GM23248 (cell line): ENCODE results near the gene LVRN. TPM values are rescaled to one million over a fixed set of nuclear protein-coding genes. Genes with fewer than 3 reads are reported as not detected.

ENCODE experiments used
- DNase-seq: peaks from one replicate; pipeline ENCODE4 v3.0.0-alpha.2; 2015
- H2AFZ ChIP-seq: fragments of 200-600 bp; sonication (generic); 2 replicates; pipeline ENCODE4 v1.6.1; 2016; ENCODE audit warnings: antibody characterized with exemption
- H3F3A ChIP-seq: fragments of 200-600 bp; sonication (generic); 2 replicates; pipeline ENCODE4 v1.6.1; 2016; ENCODE audit warnings: mild to moderate bottlenecking, antibody characterized with exemption, mixed run types; ENCODE audit not compliant: insufficient read depth
- H3K27ac ChIP-seq: fragments of 200-600 bp; sonication (generic); 2 replicates; pipeline ENCODE4 v1.5.1; 2016; ENCODE audit warnings: mild to moderate bottlenecking
- H3K27me3 ChIP-seq: fragments of 200-600 bp; sonication (generic); replicated peaks from 2 replicates; pipeline ENCODE4 v1.6.1; 2016; ENCODE audit warnings: mild to moderate bottlenecking; ENCODE audit not compliant: insufficient read depth
- H3K36me3 ChIP-seq: fragments of 200-600 bp; sonication (generic); 2 replicates; pipeline ENCODE4 v1.6.1; 2016; ENCODE audit warnings: low read depth, mild to moderate bottlenecking
- H3K4me1 ChIP-seq: fragments of 200-600 bp; sonication (generic); 2 replicates; pipeline ENCODE4 v1.6.1; 2016; ENCODE audit warnings: mild to moderate bottlenecking; ENCODE audit not compliant: insufficient read depth
- H3K4me2 ChIP-seq: fragments of 200-600 bp; sonication (generic); one replicate; pipeline ENCODE4 v1.6.1; 2016; ENCODE audit warnings: mild to moderate bottlenecking; ENCODE audit not compliant: unreplicated experiment
- H3K4me3 ChIP-seq: fragments of 200-600 bp; sonication (generic); 2 replicates; pipeline ENCODE4 v1.5.1; 2016; ENCODE audit warnings: mild to moderate bottlenecking
- H3K79me2 ChIP-seq: fragments of 200-600 bp; sonication (generic); 2 replicates; pipeline ENCODE4 v1.6.1; 2016; ENCODE audit warnings: mild to moderate bottlenecking; ENCODE audit not compliant: insufficient read depth
- H3K9ac ChIP-seq: fragments of 200-600 bp; sonication (generic); 2 replicates; pipeline ENCODE4 v1.6.1; 2016; ENCODE audit warnings: mild to moderate bottlenecking
- H3K9me2 ChIP-seq: fragments of 200-600 bp; sonication (generic); 2 replicates; pipeline ENCODE4 v1.6.1; 2016; ENCODE audit warnings: mixed run types, mild to moderate bottlenecking, moderate library complexity; ENCODE audit not compliant: insufficient read depth
- H3K9me3 ChIP-seq: fragments of 200-600 bp; sonication (generic); one replicate; pipeline ENCODE4 v1.6.1; 2017; ENCODE audit warnings: low read depth
- H4K20me1 ChIP-seq: fragments of 200-600 bp; sonication (generic); 2 replicates; pipeline ENCODE4 v1.6.0; 2016; ENCODE audit not compliant: insufficient read depth
- EZH2 ChIP-seq: fragments of 200-600 bp; sonication (generic); IDR thresholded peaks from 2 replicates; pipeline ENCODE4 v1.6.1; 2018; ENCODE audit warnings: antibody characterized with exemption, mild to moderate bottlenecking; ENCODE audit not compliant: insufficient read depth, poor library complexity, severe bottlenecking
- EZH2phosphoT487 ChIP-seq: fragments of 200-600 bp; sonication (generic); IDR thresholded peaks from 2 replicates; pipeline ENCODE4 v1.6.1; 2018; ENCODE audit warnings: antibody characterized with exemption, moderate library complexity, mild to moderate bottlenecking, low read depth; ENCODE audit not compliant: insufficient read depth
- WGBS, 2 experiments: methylation state at CpG; one replicate each; pipeline ENCODE4 v1.1.6; 2015 to 2017; ENCODE audit warnings: low lambda C conversion rate in 2 of 2, low coverage in 1 of 2; ENCODE audit errors: missing lambda C conversion rate in 2 of 2; 5-methylcytosine and 5-hydroxymethylcytosine counted together
- in situ Hi-C: fragments of 300-500 bp; cut with MboI; formaldehyde crosslinking; loops from 2 replicates; pipeline ENCODE4 v1.15.0; 2020
- polyA plus RNA-seq: library from polyadenylated mRNA; unstranded; fragments of >200 nt; fragmentation: Nextera tagmentation; extraction: Ambion mirVana; gene quantifications from 2 replicates; pipeline ENCODE4 v1.2.1, GENCODE V29; 2016
- total RNA-seq: library from RNA; depleted of rRNA; stranded (reverse); fragments of >200 nt; shearing (Covaris generic); gene quantifications from 2 replicates; pipeline ENCODE4 v1.2.3, GENCODE V29; 2014

The LVRN gene
- total and polyA plus RNA-seq, 2 experiments from 2014 or later, result 0.18 to 0.32 TPM

- H4K20me1 ChIP-seq, result no peaks in the 10 kb centered on the region
- no peak for DNase-seq
- in situ Hi-C loops, result no loop called here
These were observed 31.5 kb upstream of the LVRN start for GRCh38 chr5:115930630-115931337.

DNA sequence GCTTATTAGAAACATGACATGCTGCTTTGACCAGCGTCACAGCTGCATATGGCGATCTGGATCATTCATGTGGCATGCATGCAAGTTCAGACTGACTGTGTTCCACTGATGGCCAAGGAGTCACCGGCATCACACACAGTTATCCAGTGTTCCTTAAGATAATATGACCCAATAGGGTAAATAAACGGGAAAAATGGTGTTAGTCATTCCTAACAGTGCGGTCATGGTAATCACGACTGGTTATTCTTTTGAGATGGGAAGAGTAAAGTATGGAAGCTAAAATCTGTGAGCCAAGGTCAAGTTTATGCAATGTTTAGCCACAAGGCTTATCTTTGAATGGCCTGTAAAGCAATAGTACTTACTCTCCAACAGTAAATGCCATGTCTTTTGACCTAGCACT lies 29.3 kb upstream of the LVRN start:
- Histone ChIP-seq H3K27ac (no peak overlapping the region), H3K4me1 (no peaks in the 10 kb centered on the region), H4K20me1 (no peaks in the 10 kb centered on the region), H3K4me3 (no peak overlapping the region), H3K9me2 (no peaks in the 10 kb centered on the region), H2AFZ (no peak overlapping the region), H3K4me2 (no peak overlapping the region), H3K27me3 (no peaks in the 10 kb centered on the region), H3K9me3 (no peaks in the 10 kb centered on the region), H3K79me2 (no peaks in the 10 kb centered on the region), H3K36me3 (no peaks in the 10 kb centered on the region), H3K9ac (no peak overlapping the region), H3F3A (peaks cover 4% of the 10 kb centered on the region; the same call in 1 of the 2 replicates)
- WGBS, 2 experiments, result 94 to 95% methylated on average over 6 of the region's 6 CpGs
- no peak for DNase-seq
- in situ Hi-C loops, result no loop called here
- TF ChIP-seq EZH2 (no peak), EZH2phosphoT487 (no peak)

More at GRCh38 chr5:115930630-115931337, 31.5 kb upstream of the LVRN start:
- Histone ChIP-seq H3K27me3 (no peaks in the 10 kb centered on the region), H3K9me3 (no peaks in the 10 kb centered on the region), H3K79me2 (no peaks in the 10 kb centered on the region), H3K27ac (no peak overlapping the region), H3K4me3 (no peak overlapping the region), H2AFZ (no peak overlapping the region), H3K9me2 (no peaks in the 10 kb centered on the region), H3K4me1 (no peaks in the 10 kb centered on the region), H3K36me3 (no peaks in the 10 kb centered on the region), H3F3A (peaks cover 4% of the 10 kb centered on the region; the same call in 1 of the 2 replicates), H3K4me2 (no peak overlapping the region), H3K9ac (no peak overlapping the region)
- 86 to 89% methylated on average over 4 of the region's 4 CpGs for WGBS, 2 experiments
- TF ChIP-seq EZH2, result no peak
- TF ChIP-seq EZH2phosphoT487, result no peak

- H3K9me2 ChIP-seq, result no peaks in the 10 kb centered on the region
- no peak for DNase-seq
- H3K27ac ChIP-seq, result no peak overlapping the region
- no peaks in the 10 kb centered on the region for H4K20me1 ChIP-seq
- H2AFZ ChIP-seq, result no peak overlapping the region
- H3K9me3 ChIP-seq, result no peaks in the 10 kb centered on the region
- no peak overlapping the region for H3K4me2 ChIP-seq
- peaks cover 3% of the 10 kb centered on the region; the same call in 1 of the 2 replicates for H3F3A ChIP-seq
- no peak overlapping the region for H3K4me3 ChIP-seq
- 93% methylated on average over 10 of the region's 10 CpGs for WGBS, 2 experiments
- no peak overlapping the region for H3K9ac ChIP-seq
- no peak for TF ChIP-seq EZH2
- TF ChIP-seq EZH2phosphoT487, result no peak
- peaks cover 9% of the 10 kb centered on the region for H3K4me1 ChIP-seq
- in situ Hi-C loops, result no loop called here
- H3K79me2 ChIP-seq, result no peaks in the 10 kb centered on the region
- H3K27me3 ChIP-seq, result no peaks in the 10 kb centered on the region
- H3K36me3 ChIP-seq, result no peaks in the 10 kb centered on the region
These were observed 27.8 kb upstream of the LVRN start for GRCh38 chr5:115934388-115934974.

- DNase-seq, result no peak
These were observed 26.2 kb upstream of the LVRN start for GRCh38 chr5:115936031-115936430.

More at GRCh38 chr5:115936031-115936430, 26.2 kb upstream of the LVRN start:
- TF ChIP-seq EZH2 (no peak), EZH2phosphoT487 (no peak)
- Histone ChIP-seq H3K4me3 (no peak overlapping the region), H3K36me3 (no peaks in the 10 kb centered on the region), H3K9ac (no peak overlapping the region), H3K27ac (no peak overlapping the region), H3K79me2 (no peaks in the 10 kb centered on the region), H3K9me2 (no peaks in the 10 kb centered on the region), H3K9me3 (no peaks in the 10 kb centered on the region), H3K27me3 (no peaks in the 10 kb centered on the region), H4K20me1 (no peaks in the 10 kb centered on the region), H2AFZ (no peak overlapping the region), H3F3A (peaks cover 6% of the 10 kb centered on the region; the same call in 1 of the 2 replicates), H3K4me1 (peaks cover 10% of the 10 kb centered on the region), H3K4me2 (no peak overlapping the region)
- 83 to 94% methylated on average over 1 of the region's 1 CpG for WGBS, 2 experiments
- in situ Hi-C loops, result no loop called here
